Mucosa of descending colon (tissue), 3 donors: ENCODE measurements around the gene BAHCC1. TPM values are rescaled to one million over a fixed set of nuclear protein-coding genes. Genes with fewer than 3 reads are reported as not detected.

Experiments
- ATAC-seq: fragments of 200-7000 bp; cut with Tn5 transposase; one replicate; pipeline ENCODE4 v1.9.1; 2020; ENCODE audit warnings: mild to moderate bottlenecking, moderate library complexity
- DNase-seq, 3 donors: peaks; one replicate each; pipeline ENCODE4 v3.0.0-alpha.2; 2020
- H3K36me3 ChIP-seq: fragments of 200-600 bp; one replicate; pipeline ENCODE4 v1.8.0; 2021; ENCODE audit warnings: low read depth, mild to moderate bottlenecking
- H3K4me1 ChIP-seq: fragments of 200-600 bp; one replicate; pipeline ENCODE4 v1.8.0; 2021; ENCODE audit warnings: low read depth, mild to moderate bottlenecking
- H3K4me3 ChIP-seq: fragments of 200-600 bp; one replicate; pipeline ENCODE4 v1.8.0; 2021; ENCODE audit warnings: mild to moderate bottlenecking
- H3K9me3 ChIP-seq: fragments of 200-600 bp; one replicate; pipeline ENCODE4 v1.8.0; 2021; ENCODE audit warnings: mild to moderate bottlenecking
- CTCF ChIP-seq: fragments of 200-600 bp; IDR thresholded peaks from one replicate; pipeline ENCODE4 v1.8.0; 2022; ENCODE audit warnings: antibody characterized with exemption, mild to moderate bottlenecking
- intact Hi-C, 2 donors: fragments of 100-400 bp; cut with DNase I in 1 of 2; cut with micrococcal nuclease in 1 of 2; formaldehyde crosslinking; loops; one replicate each; pipeline versions ENCODE4 v1.11.0 to v1.11.1; 2022; cut with DNase I, micrococcal nuclease
- total RNA-seq, 3 donors: library from RNA; stranded (reverse); fragmentation: NEBNext Ultra II Directional in 2 of 3; extraction: Animal tissue kit (Norgen Biotek cat#: 25700) in 2 of 3; gene quantifications; one replicate each; pipeline versions ENCODE4 v1.2.1 to v1.2.4, GENCODE V29; 2021 to 2023
- donor health status: DM: no; HTN: no; CAD: no; lungs with moderate emphysema.
- donor health status: DM: no; HTN: no; CAD: no.
- donor health status: DM: no; HTN: yes; CAD: no.

Gene BAHCC1
- total RNA-seq, 3 donors from 2014 or later: 14.0 to 27.4 (median 16.5) TPM

GRCh38 chr17:81492706-81493105, 97.4 kb downstream of the BAHCC1 start:
- H3K36me3 ChIP-seq: no peaks in the 10 kb centered on the region
- no peak for TF ChIP-seq CTCF
- DNase-seq (no peak), ATAC-seq (no peak)
- no peak overlapping the region for H3K4me3 ChIP-seq
- H3K9me3 ChIP-seq: no peaks in the 10 kb centered on the region
- H3K4me1 ChIP-seq: peaks cover 6% of the 10 kb centered on the region
- intact Hi-C loops: no loop called here

DNA sequence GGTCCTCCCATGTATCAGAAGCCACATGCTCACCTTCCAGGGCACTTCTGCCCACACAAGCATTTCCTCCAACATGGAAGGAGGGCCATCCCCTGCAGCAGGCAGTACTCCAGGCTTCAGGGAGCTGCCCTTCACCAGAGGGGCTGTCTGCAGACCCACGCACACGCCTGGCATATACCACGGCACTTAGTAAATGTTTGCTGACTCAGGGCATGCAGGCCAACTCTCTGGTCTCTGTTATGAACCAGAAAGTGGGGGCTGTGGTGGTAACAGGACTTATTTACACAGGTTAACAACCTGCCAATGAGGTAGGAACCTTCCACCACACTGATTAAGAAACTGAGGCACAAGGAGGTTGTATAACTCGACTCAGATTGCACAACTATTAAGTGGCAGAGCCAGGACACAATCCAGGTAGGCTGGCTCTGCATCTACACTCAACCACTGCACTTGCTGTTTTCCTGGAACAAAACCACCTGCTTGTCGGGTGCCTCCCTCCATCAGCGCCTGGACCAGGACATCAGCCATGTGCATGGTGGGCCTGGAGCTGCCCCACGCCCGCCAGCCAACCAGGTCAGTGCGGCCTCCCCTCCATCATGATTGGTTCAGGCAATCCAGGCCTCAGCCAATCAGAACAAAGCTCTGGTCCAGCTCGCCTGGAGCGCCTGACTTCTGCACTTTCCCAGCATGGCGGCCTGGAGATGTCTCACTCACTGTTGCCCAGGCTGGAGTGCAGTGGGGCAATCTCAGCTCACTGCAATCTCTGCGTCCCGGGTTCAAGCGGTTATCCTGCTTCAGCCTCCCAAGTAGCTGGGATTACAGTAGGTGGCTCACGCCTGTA, 98.2 kb downstream of the BAHCC1 start:
- Histone ChIP-seq H3K36me3 (no peaks in the 10 kb centered on the region), H3K4me3 (no peak overlapping the region), H3K9me3 (no peaks in the 10 kb centered on the region), H3K4me1 (peaks cover 6% of the 10 kb centered on the region)
- TF ChIP-seq CTCF: no peak
- ATAC-seq (no peak), DNase-seq (no peak)
- intact Hi-C loops: no loop called here

GRCh38 chr17:81494626-81495377, 99.5 kb downstream of the BAHCC1 start:
- intact Hi-C loops: no loop called here
- Histone ChIP-seq H3K4me1 (peaks cover 2% of the 10 kb centered on the region), H3K4me3 (no peak overlapping the region), H3K9me3 (no peaks in the 10 kb centered on the region), H3K36me3 (no peaks in the 10 kb centered on the region)
- TF ChIP-seq CTCF: no peak
- DNase-seq (no peak), ATAC-seq (peak; percentile 68)

GRCh38 chr17:81498953-81499600, 103.8 kb downstream of the BAHCC1 start:
- TF ChIP-seq CTCF: no peak
- peak; percentile 18 for ATAC-seq

GRCh38 chr17:81499601-81499970, 104.3 kb downstream of the BAHCC1 start:
- no peak overlapping the region for H3K4me3 ChIP-seq
- no peak for TF ChIP-seq CTCF
- ATAC-seq: no peak
- H3K4me1 ChIP-seq: no peaks in the 10 kb centered on the region
- DNase-seq: no peak
- H3K36me3 ChIP-seq: no peaks in the 10 kb centered on the region
- H3K9me3 ChIP-seq: no peaks in the 10 kb centered on the region
- intact Hi-C loops: no loop called here

More at GRCh38 chr17:81498953-81499600, 103.8 kb downstream of the BAHCC1 start:
- Histone ChIP-seq H3K4me3 (no peak overlapping the region), H3K9me3 (no peaks in the 10 kb centered on the region), H3K4me1 (no peaks in the 10 kb centered on the region), H3K36me3 (no peaks in the 10 kb centered on the region)
- intact Hi-C loops: no loop called here
- no peak for DNase-seq
